ENCODE data around the gene APOM. TPM values are rescaled to one million over a fixed set of nuclear protein-coding genes. Genes with fewer than 3 reads are reported as not detected.

Gene APOM
- total and polyA plus RNA-seq, 3 donors from 2014 or later = 7.5 to 27.9 (median 9.8) TPM

GRCh38 chr6:31643818-31644454, 11.8 kb upstream of the APOM start:
- H3K36me3 ChIP-seq (ENCODE audit: low read depth, missing control alignments) = no peaks in the 10 kb centered on the region
- intact Hi-C loops (cut with DNase I; ENCODE audit: low total_unique reads) = no loop called here
- WGBS, 2 donors = 82 to 88% methylated on average over 8 to 15 of the region's 17 CpGs
- no peaks in the 10 kb centered on the region for H3K4me1 ChIP-seq
- DNase-seq = no peak
- no peak overlapping the region for H3K27ac ChIP-seq
- no peak overlapping the region for H3K4me3 ChIP-seq
- no peaks in the 10 kb centered on the region for H3K9me3 ChIP-seq
- TF ChIP-seq CTCF (IDR thresholded peaks at IDR 0.05) (no peak), POLR2A (IDR thresholded peaks at IDR 0.05) (no peak)
- H3K27me3 ChIP-seq = no peaks in the 10 kb centered on the region

- H3K9me3 ChIP-seq = no peaks in the 10 kb centered on the region
- 92 to 94% methylated on average over 9 of the region's 9 CpGs for WGBS, 2 donors
- H3K4me3 ChIP-seq = no peak overlapping the region
- no peaks in the 10 kb centered on the region for H3K4me1 ChIP-seq
- intact Hi-C loops (cut with DNase I; ENCODE audit: low total_unique reads) = no loop called here
- TF ChIP-seq POLR2A (IDR thresholded peaks at IDR 0.05) = no peak
- TF ChIP-seq CTCF (IDR thresholded peaks at IDR 0.05) = no peak
- no peaks in the 10 kb centered on the region for H3K27me3 ChIP-seq
- H3K27ac ChIP-seq = no peak overlapping the region
- no peak for DNase-seq
- H3K36me3 ChIP-seq (ENCODE audit: low read depth, missing control alignments) = no peaks in the 10 kb centered on the region
Observed at GRCh38 chr6:31645325-31645724, 10.4 kb upstream of the APOM start.

DNA sequence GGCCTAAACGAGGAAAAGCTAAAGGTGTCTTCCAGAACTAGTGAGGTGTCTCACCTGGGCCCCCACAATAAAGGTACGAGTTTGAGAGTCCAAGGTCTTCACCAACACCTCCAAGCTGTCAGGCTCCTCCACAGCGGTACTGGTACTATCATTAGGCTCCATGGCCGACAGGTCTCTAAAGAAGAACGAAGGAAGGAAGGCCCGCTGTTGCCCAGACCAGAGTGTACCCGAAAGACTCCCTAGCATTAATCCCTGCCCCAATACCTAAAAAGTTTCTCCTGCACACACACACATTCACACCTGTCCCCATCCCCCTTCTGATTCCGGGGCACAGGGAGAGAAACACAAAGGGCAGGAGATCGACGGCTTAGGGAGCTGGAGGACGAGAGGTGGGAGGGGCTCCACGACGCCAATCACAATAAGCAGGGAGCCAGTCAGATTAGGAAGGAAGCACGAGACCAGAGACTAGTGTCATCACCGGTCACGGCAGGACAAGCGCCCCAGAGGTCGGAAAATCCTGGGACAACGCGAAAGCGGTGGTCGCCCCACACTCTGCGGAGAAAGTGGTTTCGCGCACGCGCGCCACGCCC, 4.0 kb upstream of the APOM start:
- Histone ChIP-seq H3K27me3 (no peaks in the 10 kb centered on the region), H3K36me3 (ENCODE audit: low read depth, missing control alignments) (no peaks in the 10 kb centered on the region), H3K9me3 (no peaks in the 10 kb centered on the region), H3K4me3 (peak overlapping the region; percentile 75 to 77), H3K4me1 (peaks cover 12% of the 10 kb centered on the region), H3K27ac (peak overlapping the region; percentile 89 to 97)
- TF ChIP-seq POLR2A (IDR thresholded peaks at IDR 0.05) (no peak), CTCF (IDR thresholded peaks at IDR 0.05) (no peak)
- intact Hi-C loops (cut with DNase I; ENCODE audit: low total_unique reads) = no loop called here
- peak; percentile 87 for DNase-seq
- 1 to 3% methylated on average over 24 to 29 of the region's 29 CpGs for WGBS, 2 donors

DNA sequence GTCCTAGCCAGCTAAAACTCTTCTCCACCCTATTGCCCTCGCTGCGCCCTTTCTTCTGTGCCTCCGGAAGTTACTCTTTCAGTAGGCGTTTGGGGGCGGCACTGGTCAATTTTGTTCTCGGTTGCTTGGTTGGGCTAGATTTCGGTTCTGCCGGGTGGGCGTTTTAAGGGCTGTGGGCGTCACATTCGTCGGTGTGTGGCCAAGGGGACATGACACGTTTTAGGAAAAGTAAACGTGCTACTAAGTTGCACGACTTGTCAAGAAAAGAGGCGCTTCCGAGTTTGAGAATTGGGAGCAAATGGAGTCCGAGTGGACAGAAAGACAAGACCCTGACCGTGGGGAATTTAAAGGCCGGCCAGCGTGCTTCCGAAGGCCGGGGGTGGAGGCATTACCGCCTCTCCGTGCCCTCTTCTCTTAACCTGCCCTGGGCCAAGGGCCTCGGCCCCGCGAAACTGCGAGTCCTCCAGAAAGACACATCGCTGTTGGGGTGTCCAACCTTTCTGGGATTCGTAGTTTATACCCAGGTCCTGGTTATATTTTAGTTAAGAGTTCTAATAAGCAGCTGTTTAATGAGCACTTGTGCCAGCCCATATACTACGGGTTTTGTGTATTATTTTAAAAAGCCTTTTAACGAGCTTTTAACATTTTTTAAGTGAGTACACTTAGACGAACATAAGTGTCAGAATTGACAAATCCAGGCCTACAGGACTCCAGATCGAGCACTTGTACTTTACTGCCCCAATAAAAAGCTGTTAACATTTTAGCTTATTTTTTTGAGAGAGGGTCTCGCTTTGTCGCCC, 2.6 kb upstream of the APOM start:
- peak; percentile 94 for DNase-seq
- TF ChIP-seq CTCF (IDR thresholded peaks at IDR 0.05) (no peak), POLR2A (IDR thresholded peaks at IDR 0.05) (peak; percentile 68)
- intact Hi-C loops (cut with DNase I; ENCODE audit: low total_unique reads) = no loop called here
- Histone ChIP-seq H3K27ac (peak overlapping the region; percentile 89 to 97), H3K4me1 (peaks cover 12% of the 10 kb centered on the region), H3K36me3 (ENCODE audit: low read depth, missing control alignments) (no peaks in the 10 kb centered on the region), H3K4me3 (peak overlapping the region; percentile 75 to 77), H3K9me3 (no peaks in the 10 kb centered on the region), H3K27me3 (no peaks in the 10 kb centered on the region)
- 5 to 6% methylated on average over 33 to 37 of the region's 37 CpGs for WGBS, 2 donors

All from testis (tissue), 3 donors.